Epithelial cell of proximal tubule (primary cell): ENCODE results near the gene KCNK6. TPM values are rescaled to one million over a fixed set of nuclear protein-coding genes. Genes with fewer than 3 reads are reported as not detected.

Source experiments
- DNase-seq: peaks from one replicate; pipeline ENCODE4 v3.0.0-alpha.2; 2011; ENCODE audit warnings: low read depth
- H3K4me3 ChIP-seq: 2 replicates; pipeline ENCODE4 v1.5.1; 2011; ENCODE audit warnings: low read depth, mild to moderate bottlenecking, low read length
- CTCF ChIP-seq: conservative IDR thresholded peaks from 2 replicates; pipeline ENCODE4 v1.5.1; 2012; ENCODE audit warnings: low read depth, mild to moderate bottlenecking, low read length
- total RNA-seq: library from RNA; depleted of rRNA; stranded (reverse); fragments of >200 nt; gene quantifications from 2 replicates; pipeline ENCODE4 v1.2.3, GENCODE V29; 2015

KCNK6 gene
- total RNA-seq, 1 donor from 2014 or later = 3.9 TPM

GRCh38 chr19:38378866-38379265 is 59.2 kb downstream of the KCNK6 start:
- no peak for TF ChIP-seq CTCF
- no peak for DNase-seq
- H3K4me3 ChIP-seq = no peak overlapping the region

DNA sequence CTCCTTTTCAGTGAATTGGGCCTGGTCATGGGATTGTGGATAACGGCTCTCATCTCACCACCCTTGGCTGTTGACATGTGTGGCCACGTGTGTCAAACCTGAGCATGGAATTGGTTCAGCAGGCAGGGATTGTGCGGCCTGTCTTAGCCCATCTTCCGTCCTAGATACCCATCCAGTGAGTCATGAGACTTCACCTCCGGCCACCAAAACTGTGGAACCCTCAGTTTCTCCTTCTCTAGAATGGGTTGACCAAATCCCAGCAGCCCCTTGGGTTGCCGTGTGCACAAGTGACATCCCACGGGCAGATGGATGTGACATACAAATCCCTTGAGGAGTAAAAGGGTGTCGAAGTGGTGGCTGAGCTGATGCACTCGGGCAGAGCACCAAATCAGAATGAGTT is 61.5 kb downstream of the KCNK6 start:
- H3K4me3 ChIP-seq = no peak overlapping the region
- TF ChIP-seq CTCF = no peak
- no peak for DNase-seq

Other genes starting within 250 kb of the KCNK6 start
- 1.3 and 2.6 TPM in 2 replicates for gene DPF1, start 95.6 kb upstream of the KCNK6 start, total RNA-seq
- gene PPP1R14A, start 63.5 kb upstream of the KCNK6 start, total RNA-seq = 13.4 and 14.3 TPM in 2 replicates
- 539 and 548 TPM in 2 replicates for gene SPINT2, start 55.3 kb upstream of the KCNK6 start, total RNA-seq
- gene C19orf33, start 15.6 kb upstream of the KCNK6 start, total RNA-seq = 267 and 305 TPM in 2 replicates
- 72.2 and 90.6 TPM in 2 replicates for gene YIF1B, start 3.9 kb upstream of the KCNK6 start, total RNA-seq
- gene CATSPERG, start 16.0 kb downstream of the KCNK6 start, total RNA-seq = 0.51 and 1.2 TPM in 2 replicates
- 227 and 369 TPM in 2 replicates for gene PSMD8, start 54.7 kb downstream of the KCNK6 start, total RNA-seq
- 0.87 and 1.8 TPM in 2 replicates for gene GGN, start 68.2 kb downstream of the KCNK6 start, total RNA-seq
- 2.8 and 5.2 TPM in 2 replicates for gene SPRED3, start 68.9 kb downstream of the KCNK6 start, total RNA-seq
- 13.2 and 37.1 TPM in 2 replicates for gene FAM98C, start 83.2 kb downstream of the KCNK6 start, total RNA-seq
- not detected in 2 replicates for gene RASGRP4, start 106.4 kb downstream of the KCNK6 start, total RNA-seq
- 0.12 TPM in 1 of 2 replicates, not detected in the other for gene RYR1, start 113.8 kb downstream of the KCNK6 start, total RNA-seq